Measurements from ENCODE around the gene CNTNAP2. TPM values are rescaled to one million over a fixed set of nuclear protein-coding genes. Genes with fewer than 3 reads are reported as not detected.

The CNTNAP2 gene
- total and polyA plus RNA-seq, 9 of the 15 experiments (the other 6 are each of a cell fraction or from before 2014, with no cell fraction given) = 0.04 to 0.62 (median 0.09) TPM; not detected in 4

GRCh38 chr7:147540743-147541142 is 1424.1 kb downstream of the CNTNAP2 start:
- under 1% methylated on average over 6 of the region's 6 CpGs for WGBS (ENCODE audit: insufficient coverage, low coverage, missing lambda C conversion rate)
- CTCF ChIA-PET (ENCODE audit: low intra/inter-chr PET ratio) = no interaction called here
- Histone ChIP-seq H3K27ac (ENCODE audit: extremely low read depth, low read depth, low read length) (no peak overlapping the region), H3K27me3 (ENCODE audit: control insufficient read depth in 2 of 2, insufficient read depth in 2 of 2, low read length in 2 of 2) (no peaks in the 10 kb centered on the region), H3K79me2 (ENCODE audit: control insufficient read depth, insufficient read depth, low read length) (no peaks in the 10 kb centered on the region), H4K20me1 (replicated peaks; ENCODE audit: control insufficient read depth, insufficient read depth, low read length) (no peaks in the 10 kb centered on the region), H3K9me1 (ENCODE audit: control insufficient read depth, insufficient read depth, low read length) (no peaks in the 10 kb centered on the region), H2AFZ (ENCODE audit: low read depth, low read length) (no peak overlapping the region), H3K9ac (ENCODE audit: insufficient read depth in 1 of 2, low read depth in 2 of 2, low read length in 2 of 2) (no peak overlapping the region), H3K4me3 (no peak overlapping the region), H3K4me1 (replicated peaks in 1 of 2; ENCODE audit: control insufficient read depth in 2 of 2, insufficient read depth in 2 of 2, low read length in 2 of 2) (no peaks in the 10 kb centered on the region), H3K9me3 (replicated peaks; ENCODE audit: control insufficient read depth, insufficient read depth, low read depth, low read length) (no peaks in the 10 kb centered on the region), H3K36me3 (ENCODE audit: control insufficient read depth, insufficient read depth, low read length) (no peaks in the 10 kb centered on the region), H3K4me2 (ENCODE audit: insufficient read depth, low read length) (no peak overlapping the region)
- FAIRE-seq (no peak), DNase-seq (ENCODE audit: extremely low read depth in 1 of 4, low spot score in 3 of 4) (no peak), ATAC-seq (no peak)
- BruUV-seq (replicated peaks) = no TSS peak
- POLR2A ChIA-PET = no interaction called here
- intact Hi-C loops (cut with micrococcal nuclease) (no loop called here), in situ Hi-C loops (cut with MboI) (no loop called here)
- TF ChIP-seq CBFB (CRISPR knock-in tag; IDR thresholded peaks at IDR 0.05) (no peak), RBM34 (IDR thresholded peaks at IDR 0.05; ENCODE audit: borderline replicate concordance, insufficient read depth, low read length) (no peak), GMEB1 (CRISPR knock-in tag; IDR thresholded peaks at IDR 0.05) (no peak), KDM1A (IDR thresholded peaks at IDR 0.05) (no peak), FOS (IDR thresholded peaks at IDR 0.05; ENCODE audit: extremely low read depth, insufficient read length) (no peak), BRD4 (IDR thresholded peaks at IDR 0.05) (no peak), POLR2B (IDR thresholded peaks at IDR 0.05; ENCODE audit: low read depth, partially characterized antibody) (no peak), ZNF197 (CRISPR knock-in tag; IDR thresholded peaks at IDR 0.05; ENCODE audit: low read depth) (no peak), ZNF316 (IDR thresholded peaks at IDR 0.05) (peak; percentile 69), E2F3 (CRISPR knock-in tag; IDR thresholded peaks at IDR 0.05) (no peak), ESRRB (CRISPR knock-in tag; IDR thresholded peaks at IDR 0.05; ENCODE audit: borderline replicate concordance) (no peak), L3MBTL2 (IDR thresholded peaks at IDR 0.05) (no peak), BHLHE40 (IDR thresholded peaks at IDR 0.05; ENCODE audit: low read length) (no peak), ARID4B (CRISPR knock-in tag; IDR thresholded peaks at IDR 0.05) (no peak), MAFG (tag; conservative IDR thresholded peaks at IDR 0.05) (peak; percentile 20; the same call in 1 of the 2 replicates), CBX2 (IDR thresholded peaks at IDR 0.05; ENCODE audit: insufficient read depth, low read length, poor library complexity, severe bottlenecking) (no peak), ZNF133 (CRISPR knock-in tag; IDR thresholded peaks at IDR 0.05) (no peak)
- TF ChIP-seq, protein P1, sequence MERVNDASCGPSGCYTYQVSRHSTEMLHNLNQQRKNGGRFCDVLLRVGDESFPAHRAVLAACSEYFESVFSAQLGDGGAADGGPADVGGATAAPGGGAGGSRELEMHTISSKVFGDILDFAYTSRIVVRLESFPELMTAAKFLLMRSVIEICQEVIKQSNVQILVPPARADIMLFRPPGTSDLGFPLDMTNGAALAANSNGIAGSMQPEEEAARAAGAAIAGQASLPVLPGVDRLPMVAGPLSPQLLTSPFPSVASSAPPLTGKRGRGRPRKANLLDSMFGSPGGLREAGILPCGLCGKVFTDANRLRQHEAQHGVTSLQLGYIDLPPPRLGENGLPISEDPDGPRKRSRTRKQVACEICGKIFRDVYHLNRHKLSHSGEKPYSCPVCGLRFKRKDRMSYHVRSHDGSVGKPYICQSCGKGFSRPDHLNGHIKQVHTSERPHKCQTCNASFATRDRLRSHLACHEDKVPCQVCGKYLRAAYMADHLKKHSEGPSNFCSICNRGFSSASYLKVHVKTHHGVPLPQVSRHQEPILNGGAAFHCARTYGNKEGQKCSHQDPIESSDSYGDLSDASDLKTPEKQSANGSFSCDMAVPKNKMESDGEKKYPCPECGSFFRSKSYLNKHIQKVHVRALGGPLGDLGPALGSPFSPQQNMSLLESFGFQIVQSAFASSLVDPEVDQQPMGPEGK (CRISPR knock-in tag; IDR thresholded peaks at IDR 0.05; ENCODE audit: borderline replicate concordance) = no peak
